ENCODE results near the gene CRYBB1.

GRCh38 chr22:26580240-26580962 lies 37.4 kb downstream of the CRYBB1 start:
- TF ChIP-seq, protein P1, sequence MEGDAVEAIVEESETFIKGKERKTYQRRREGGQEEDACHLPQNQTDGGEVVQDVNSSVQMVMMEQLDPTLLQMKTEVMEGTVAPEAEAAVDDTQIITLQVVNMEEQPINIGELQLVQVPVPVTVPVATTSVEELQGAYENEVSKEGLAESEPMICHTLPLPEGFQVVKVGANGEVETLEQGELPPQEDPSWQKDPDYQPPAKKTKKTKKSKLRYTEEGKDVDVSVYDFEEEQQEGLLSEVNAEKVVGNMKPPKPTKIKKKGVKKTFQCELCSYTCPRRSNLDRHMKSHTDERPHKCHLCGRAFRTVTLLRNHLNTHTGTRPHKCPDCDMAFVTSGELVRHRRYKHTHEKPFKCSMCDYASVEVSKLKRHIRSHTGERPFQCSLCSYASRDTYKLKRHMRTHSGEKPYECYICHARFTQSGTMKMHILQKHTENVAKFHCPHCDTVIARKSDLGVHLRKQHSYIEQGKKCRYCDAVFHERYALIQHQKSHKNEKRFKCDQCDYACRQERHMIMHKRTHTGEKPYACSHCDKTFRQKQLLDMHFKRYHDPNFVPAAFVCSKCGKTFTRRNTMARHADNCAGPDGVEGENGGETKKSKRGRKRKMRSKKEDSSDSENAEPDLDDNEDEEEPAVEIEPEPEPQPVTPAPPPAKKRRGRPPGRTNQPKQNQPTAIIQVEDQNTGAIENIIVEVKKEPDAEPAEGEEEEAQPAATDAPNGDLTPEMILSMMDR (IDR thresholded peaks at IDR 0.05; ENCODE audit: low read length), result no peak
- no peak for TF ChIP-seq EZH2 (optimal IDR thresholded peaks at IDR 0.05; ENCODE audit: low read depth, low read length)

Data from MM.1S (cell line).